ENCODE results near the gene COL7A1.

- TF ChIP-seq YY1 (IDR thresholded peaks at IDR 0.05; ENCODE audit: insufficient read depth, insufficient read length) (no peak), ZNF274 (IDR thresholded peaks at IDR 0.05; ENCODE audit: low read depth, low read length) (no peak), SUZ12 (IDR thresholded peaks at IDR 0.05; ENCODE audit: extremely low read depth, insufficient read depth, insufficient read length) (no peak)
Measured at GRCh38 chr3:48596676-48597407, 1.7 kb upstream of the COL7A1 start.
